NCI-H2171 treated with DMSO at 0.1 percent for 48 hours (cell line): ENCODE data around the gene POM121C.
"Not testable (repeated sequence)": the region's sequence is repeated elsewhere in the genome, so short reads cannot be mapped to it uniquely, and the experiment has no call there.

ENCODE experiments used
- DNase-seq: peaks from one replicate; lab custom pipeline; 2025; lab: John Stamatoyannopoulos, UW

Gene POM121C

GRCh38 chr7:75423481-75423880 lies 62.6 kb downstream of the POM121C start:
- DNase-seq, result not testable (repeated sequence)

- DNase-seq, result not testable (repeated sequence)
Observed at GRCh38 chr7:75421798-75422710, 64.0 kb downstream of the POM121C start.

- DNase-seq, result not testable (repeated sequence)
Observed at GRCh38 chr7:75420152-75420551, 65.9 kb downstream of the POM121C start.

- DNase-seq, result not testable (repeated sequence)
Observed at GRCh38 chr7:75419693-75420092, 66.4 kb downstream of the POM121C start.

GRCh38 chr7:75419210-75419609 lies 66.9 kb downstream of the POM121C start:
- not testable (repeated sequence) for DNase-seq

- not testable (repeated sequence) for DNase-seq
Observed at GRCh38 chr7:75418292-75418858, 67.7 kb downstream of the POM121C start.

- DNase-seq, result not testable (repeated sequence)
Observed at GRCh38 chr7:75416787-75417186, 69.3 kb downstream of the POM121C start.

GRCh38 chr7:75415829-75416373 lies 70.2 kb downstream of the POM121C start:
- peak; percentile 50 for DNase-seq

GRCh38 chr7:75415428-75415817 lies 70.7 kb downstream of the POM121C start:
- DNase-seq, result not testable (repeated sequence)

GRCh38 chr7:75414708-75415427 lies 71.2 kb downstream of the POM121C start:
- DNase-seq, result peak; percentile 35

GRCh38 chr7:75414204-75414603 lies 71.9 kb downstream of the POM121C start:
- not testable (repeated sequence) for DNase-seq

- not testable (repeated sequence) for DNase-seq
Observed at GRCh38 chr7:75410823-75411173, 75.3 kb downstream of the POM121C start.

GRCh38 chr7:75409880-75410822 lies 75.9 kb downstream of the POM121C start:
- not testable (repeated sequence) for DNase-seq

- DNase-seq, result not testable (repeated sequence)
Observed at GRCh38 chr7:75404663-75405062, 81.4 kb downstream of the POM121C start.

- not testable (repeated sequence) for DNase-seq
Observed at GRCh38 chr7:75403455-75404443, 82.3 kb downstream of the POM121C start.

- DNase-seq, result not testable (repeated sequence)
Observed at GRCh38 chr7:75400575-75400974, 85.5 kb downstream of the POM121C start.

- not testable (repeated sequence) for DNase-seq
Observed at GRCh38 chr7:75398771-75399700, 87.1 kb downstream of the POM121C start.

- not testable (repeated sequence) for DNase-seq
Observed at GRCh38 chr7:75397865-75398264, 88.2 kb downstream of the POM121C start.

- DNase-seq, result not testable (repeated sequence)
Observed at GRCh38 chr7:75395329-75395728, 90.8 kb downstream of the POM121C start, which contains the start of gene TRIM73. TRIM73 (plus strand) TSS chr7:75395629; CDS start chr7:75398934, 3,305 bp downstream.
